ENCODE measurements around the gene HNRNPA1L2.

- no peak for TF ChIP-seq EZH2phosphoT487 (IDR thresholded peaks at IDR 0.05; ENCODE audit: low read length)
- no peak for TF ChIP-seq EZH2 (optimal IDR thresholded peaks at IDR 0.05; ENCODE audit: low read depth, low read length)
- no peak for TF ChIP-seq CTCF (IDR thresholded peaks at IDR 0.05; ENCODE audit: low read length)
Measured at GRCh38 chr13:52642131-52642530, at the start of gene HNRNPA1L2.

Measured in MM.1S (cell line).